Mammary epithelial cell (primary cell): ENCODE results near the gene ELFN1.

Experiments
- CTCF ChIP-seq, 2 donors: IDR thresholded peaks in 1 of 2; conservative IDR thresholded peaks in 1 of 2; 2 replicates each; pipeline ENCODE4 v1.5.1; 2011 to 2012; ENCODE audit warnings: inconsistent platforms in 2 of 2, low read length in 2 of 2, mild to moderate bottlenecking in 2 of 2, control low read depth in 1 of 2, low read depth in 1 of 2; ENCODE audit not compliant: insufficient read depth in 1 of 2; ENCODE audit errors: extremely low read depth in 1 of 2
- EZH2 ChIP-seq: IDR thresholded peaks from 2 replicates; pipeline ENCODE4 v1.6.1; 2012; ENCODE audit warnings: low read length, inconsistent platforms, borderline replicate concordance

GRCh38 chr7:1685000-1685624 lies 15.0 kb downstream of the ELFN1 start:
- no peak for TF ChIP-seq CTCF (conservative IDR thresholded peaks at IDR 0.05 in 1 of 2, IDR thresholded peaks at IDR 0.05 in 1 of 2; ENCODE audit: extremely low read depth in 1 of 2, insufficient read depth in 1 of 2, low read depth in 1 of 2, low read length in 2 of 2)
- no peak for TF ChIP-seq EZH2
